ENCODE data around the gene LONRF3.

DNA sequence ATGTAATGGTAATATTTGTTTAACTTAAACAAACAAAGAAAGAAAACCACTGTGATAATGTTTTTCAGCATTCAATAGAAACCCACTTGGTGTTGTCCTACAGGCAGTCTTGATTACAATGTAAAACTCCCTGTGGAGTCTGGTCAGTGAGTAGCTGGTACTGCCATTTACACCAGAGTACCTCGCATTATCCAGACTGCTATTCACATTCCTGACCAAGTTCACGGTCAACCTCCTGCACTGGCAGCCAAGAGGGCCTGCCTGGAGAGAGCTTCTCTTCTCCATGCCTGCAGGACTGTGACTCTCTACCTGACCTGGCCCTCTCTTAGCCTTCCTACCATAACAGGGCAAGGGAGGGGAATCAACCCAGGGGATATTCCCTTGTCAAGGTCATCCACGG is 2.9 kb upstream of the LONRF3 start:
- TF ChIP-seq CTCF (IDR thresholded peaks at IDR 0.05) (no peak), ZFX (IDR thresholded peaks at IDR 0.05; ENCODE audit: borderline replicate concordance) (no peak)
